Measurements from ENCODE around the gene HAUS7. TPM values are rescaled to one million over a fixed set of nuclear protein-coding genes. Genes with fewer than 3 reads are reported as not detected.

HAUS7 gene
- total and polyA plus RNA-seq, 2 experiments from 2014 or later = 24.5 to 28.3 TPM

GRCh38 chrX:153433161-153433680, 37.2 kb downstream of the HAUS7 start:
- H3K79me2 ChIP-seq (ENCODE audit: insufficient read depth) = no peaks in the 10 kb centered on the region
- no peak for DNase-seq
- no peaks in the 10 kb centered on the region for H3K27me3 ChIP-seq (replicated peaks; ENCODE audit: insufficient read depth)
- no peaks in the 10 kb centered on the region for H4K20me1 ChIP-seq (ENCODE audit: insufficient read depth)
- H3K9ac ChIP-seq = no peak overlapping the region
- H2AFZ ChIP-seq = no peak overlapping the region
- in situ Hi-C loops (cut with MboI) = loop anchor here (25.0 kb wide), 1 partner anchor 396 kb away; no protein-coding TSS in a partner anchor
- TF ChIP-seq EZH2phosphoT487 (IDR thresholded peaks at IDR 0.05; ENCODE audit: insufficient read depth, low read depth) (no peak), EZH2 (IDR thresholded peaks at IDR 0.05; ENCODE audit: insufficient read depth, poor library complexity, severe bottlenecking) (no peak)
- H3K9me3 ChIP-seq (ENCODE audit: low read depth) = no peaks in the 10 kb centered on the region
- H3K9me2 ChIP-seq (ENCODE audit: insufficient read depth) = no peaks in the 10 kb centered on the region
- no peak overlapping the region for H3K4me2 ChIP-seq (ENCODE audit: unreplicated experiment)
- H3K36me3 ChIP-seq (ENCODE audit: low read depth) = no peaks in the 10 kb centered on the region
- 45 to 53% methylated on average over 10 to 11 of the region's 12 CpGs for WGBS, 2 experiments (ENCODE audit: low coverage in 1 of 2, low lambda C conversion rate in 2 of 2, missing lambda C conversion rate in 2 of 2)
- no peak overlapping the region for H3K27ac ChIP-seq
- H3K4me1 ChIP-seq (ENCODE audit: insufficient read depth) = no peaks in the 10 kb centered on the region
- no peak overlapping the region for H3K4me3 ChIP-seq
- H3F3A ChIP-seq (ENCODE audit: insufficient read depth) = no peaks in the 10 kb centered on the region

- in situ Hi-C loops (cut with MboI) = loop anchor here (25.0 kb wide), 1 partner anchor 393 kb away; no protein-coding TSS in a partner anchor
Observed at GRCh38 chrX:153430796-153431195, 39.6 kb downstream of the HAUS7 start.

GRCh38 chrX:153426204-153426603, 44.2 kb downstream of the HAUS7 start:
- Histone ChIP-seq H4K20me1 (ENCODE audit: insufficient read depth) (no peaks in the 10 kb centered on the region), H3K4me2 (ENCODE audit: unreplicated experiment) (no peak overlapping the region), H3K27me3 (replicated peaks; ENCODE audit: insufficient read depth) (no peaks in the 10 kb centered on the region), H3K27ac (no peak overlapping the region), H3K79me2 (ENCODE audit: insufficient read depth) (no peaks in the 10 kb centered on the region), H3F3A (ENCODE audit: insufficient read depth) (no peaks in the 10 kb centered on the region), H3K9ac (no peak overlapping the region), H3K9me3 (ENCODE audit: low read depth) (no peaks in the 10 kb centered on the region), H3K4me3 (no peak overlapping the region), H3K4me1 (ENCODE audit: insufficient read depth) (no peaks in the 10 kb centered on the region), H3K9me2 (ENCODE audit: insufficient read depth) (no peaks in the 10 kb centered on the region), H3K36me3 (ENCODE audit: low read depth) (no peaks in the 10 kb centered on the region), H2AFZ (no peak overlapping the region)
- in situ Hi-C loops (cut with MboI) = loop anchor here (25.0 kb wide), 1 partner anchor 389 kb away; no protein-coding TSS in a partner anchor
- TF ChIP-seq EZH2 (IDR thresholded peaks at IDR 0.05; ENCODE audit: insufficient read depth, poor library complexity, severe bottlenecking) = no peak
- TF ChIP-seq EZH2phosphoT487 (IDR thresholded peaks at IDR 0.05; ENCODE audit: insufficient read depth, low read depth) = no peak
- 66 to 71% methylated on average over 3 of the region's 3 CpGs for WGBS, 2 experiments (ENCODE audit: low coverage in 1 of 2, low lambda C conversion rate in 2 of 2, missing lambda C conversion rate in 2 of 2)
- no peak for DNase-seq

More at GRCh38 chrX:153430796-153431195, 39.6 kb downstream of the HAUS7 start:
- no peak overlapping the region for H2AFZ ChIP-seq
- no peak for TF ChIP-seq EZH2 (IDR thresholded peaks at IDR 0.05; ENCODE audit: insufficient read depth, poor library complexity, severe bottlenecking)
- no peak for TF ChIP-seq EZH2phosphoT487 (IDR thresholded peaks at IDR 0.05; ENCODE audit: insufficient read depth, low read depth)
- no peak overlapping the region for H3K4me2 ChIP-seq (ENCODE audit: unreplicated experiment)
- no peak overlapping the region for H3K27ac ChIP-seq
- H3K79me2 ChIP-seq (ENCODE audit: insufficient read depth) = no peaks in the 10 kb centered on the region
- no peaks in the 10 kb centered on the region for H3K36me3 ChIP-seq (ENCODE audit: low read depth)
- no peaks in the 10 kb centered on the region for H3K4me1 ChIP-seq (ENCODE audit: insufficient read depth)
- H3K9me3 ChIP-seq (ENCODE audit: low read depth) = no peaks in the 10 kb centered on the region
- H3K4me3 ChIP-seq = no peak overlapping the region
- no peaks in the 10 kb centered on the region for H3K27me3 ChIP-seq (replicated peaks; ENCODE audit: insufficient read depth)
- 68 to 71% methylated on average over 6 of the region's 6 CpGs for WGBS, 2 experiments (ENCODE audit: low coverage in 1 of 2, low lambda C conversion rate in 2 of 2, missing lambda C conversion rate in 2 of 2)
- DNase-seq = no peak
- no peaks in the 10 kb centered on the region for H3K9me2 ChIP-seq (ENCODE audit: insufficient read depth)
- H3K9ac ChIP-seq = no peak overlapping the region
- H3F3A ChIP-seq (ENCODE audit: insufficient read depth) = no peaks in the 10 kb centered on the region
- H4K20me1 ChIP-seq (ENCODE audit: insufficient read depth) = no peaks in the 10 kb centered on the region

- 55 to 59% methylated on average over 8 of the region's 8 CpGs for WGBS, 2 experiments (ENCODE audit: low coverage in 1 of 2, low lambda C conversion rate in 2 of 2, missing lambda C conversion rate in 2 of 2)
- H4K20me1 ChIP-seq (ENCODE audit: insufficient read depth) = no peaks in the 10 kb centered on the region
- H3K9me3 ChIP-seq (ENCODE audit: low read depth) = no peaks in the 10 kb centered on the region
- no peak overlapping the region for H3K4me2 ChIP-seq (ENCODE audit: unreplicated experiment)
- H3K4me3 ChIP-seq = no peak overlapping the region
- no peaks in the 10 kb centered on the region for H3K36me3 ChIP-seq (ENCODE audit: low read depth)
- H3K9ac ChIP-seq = no peak overlapping the region
- H3K27ac ChIP-seq = no peak overlapping the region
- no peaks in the 10 kb centered on the region for H3F3A ChIP-seq (ENCODE audit: insufficient read depth)
- H3K9me2 ChIP-seq (ENCODE audit: insufficient read depth) = no peaks in the 10 kb centered on the region
- H2AFZ ChIP-seq = no peak overlapping the region
- DNase-seq = no peak
- H3K27me3 ChIP-seq (replicated peaks; ENCODE audit: insufficient read depth) = no peaks in the 10 kb centered on the region
- no peaks in the 10 kb centered on the region for H3K79me2 ChIP-seq (ENCODE audit: insufficient read depth)
- H3K4me1 ChIP-seq (ENCODE audit: insufficient read depth) = no peaks in the 10 kb centered on the region
- TF ChIP-seq EZH2phosphoT487 (IDR thresholded peaks at IDR 0.05; ENCODE audit: insufficient read depth, low read depth) = no peak
- no peak for TF ChIP-seq EZH2 (IDR thresholded peaks at IDR 0.05; ENCODE audit: insufficient read depth, poor library complexity, severe bottlenecking)
- in situ Hi-C loops (cut with MboI) = no loop called here
Observed at GRCh38 chrX:153423652-153424051, 46.7 kb downstream of the HAUS7 start.
